OCI-LY3 (cell line): ENCODE data around the gene GSS.

Experiments
- H2AFZ ChIP-seq: fragments of 200-600, 300-600 bp; shearing (Covaris generic); 2 replicates; pipeline ENCODE4 v1.6.0; 2014; ENCODE audit warnings: antibody characterized with exemption, low read depth, low read length
- H3K27ac ChIP-seq: fragments of 200-600, 300-600 bp; sonication (generic); 2 replicates; pipeline ENCODE4 v1.5.1; 2014; ENCODE audit warnings: mild to moderate bottlenecking, low read length, moderate library complexity, mixed read lengths
- H3K27me3 ChIP-seq: fragments of 200-600, 300-600 bp; sonication (generic); 2 replicates; pipeline ENCODE4 v1.6.1; 2014; ENCODE audit warnings: low read depth, low read length, mixed read lengths
- H3K36me3 ChIP-seq: fragments of 200-600, 300-600 bp; sonication (generic); replicated peaks from 2 replicates; pipeline ENCODE3; 2014; ENCODE audit warnings: low read depth, low read length, mixed read lengths
- H3K4me1 ChIP-seq: fragments of 300-600, 200-600 bp; sonication (generic); 2 replicates; pipeline ENCODE4 v1.6.1; 2014; ENCODE audit warnings: low read length, mixed read lengths
- H3K4me2 ChIP-seq: fragments of 200-600, 300-600 bp; sonication (generic); 2 replicates; pipeline ENCODE4 v1.6.1; 2014; ENCODE audit warnings: low read length, mixed read lengths
- H3K4me3 ChIP-seq: fragments of 300-600, 200-600 bp; sonication (generic); 2 replicates; pipeline ENCODE4 v1.5.1; 2014; ENCODE audit warnings: antibody characterized with exemption, mild to moderate bottlenecking, low read length, moderate library complexity
- H3K79me2 ChIP-seq: fragments of 300-600, 200-600 bp; shearing (Covaris generic); 2 replicates; pipeline ENCODE4 v1.6.1; 2014; ENCODE audit warnings: mild to moderate bottlenecking, low read length, mixed read lengths
- H3K9ac ChIP-seq: fragments of 300-600, 200-600 bp; shearing (Covaris generic); 2 replicates; pipeline ENCODE4 v1.6.0; 2014; ENCODE audit warnings: mild to moderate bottlenecking, low read length, moderate library complexity
- H3K9me3 ChIP-seq: fragments of 200-600, 300-600 bp; shearing (Covaris generic); 2 replicates; pipeline ENCODE4 v1.6.1; 2014; ENCODE audit warnings: low read length, mixed read lengths; ENCODE audit not compliant: insufficient read depth
- H4K20me1 ChIP-seq: fragments of 200-600, 300-600 bp; sonication (generic); 2 replicates; pipeline ENCODE4 v1.6.1; 2016; ENCODE audit warnings: low read length, mixed read lengths; ENCODE audit not compliant: insufficient read depth
- CTCF ChIP-seq: fragments of 200-600, 300-600 bp; sonication (generic); IDR thresholded peaks from 2 replicates; pipeline ENCODE4 v1.5.1; 2014; ENCODE audit warnings: antibody characterized with exemption, low read length, low read depth
- EZH2phosphoT487 ChIP-seq: fragments of 200-600 bp; shearing (Covaris generic); IDR thresholded peaks from 2 replicates; pipeline ENCODE4 v1.6.1; 2018; ENCODE audit warnings: antibody characterized with exemption, mixed run types, low read depth

Gene GSS

GRCh38 chr20:34952671-34953070 lies 2.9 kb downstream of the GSS start:
- Histone ChIP-seq H3K9ac (no peak overlapping the region), H3K36me3 (peaks cover 6% of the 10 kb centered on the region), H3K4me2 (no peak overlapping the region), H3K9me3 (no peaks in the 10 kb centered on the region), H3K4me3 (no peak overlapping the region), H3K27me3 (no peaks in the 10 kb centered on the region), H4K20me1 (no peaks in the 10 kb centered on the region), H3K4me1 (peaks cover 10% of the 10 kb centered on the region), H3K79me2 (peaks cover 7% of the 10 kb centered on the region), H3K27ac (no peak overlapping the region), H2AFZ (no peak overlapping the region)
- TF ChIP-seq EZH2phosphoT487, result no peak
- no peak for TF ChIP-seq CTCF

- H3K4me2 ChIP-seq, result no peak overlapping the region
Observed at GRCh38 chr20:34951652-34952051, 4.0 kb downstream of the GSS start.

GRCh38 chr20:34951252-34951651 lies 4.4 kb downstream of the GSS start:
- H3K79me2 ChIP-seq, result peaks cover 7% of the 10 kb centered on the region
- no peak overlapping the region for H3K27ac ChIP-seq
- H3K4me3 ChIP-seq, result no peak overlapping the region
- H3K4me1 ChIP-seq, result peaks cover 8% of the 10 kb centered on the region
- no peaks in the 10 kb centered on the region for H4K20me1 ChIP-seq
- H3K9ac ChIP-seq, result no peak overlapping the region
- no peaks in the 10 kb centered on the region for H3K27me3 ChIP-seq
- H2AFZ ChIP-seq, result no peak overlapping the region
- H3K36me3 ChIP-seq, result peaks cover 10% of the 10 kb centered on the region
- no peak overlapping the region for H3K4me2 ChIP-seq
- TF ChIP-seq EZH2phosphoT487 (no peak), CTCF (no peak)
- no peaks in the 10 kb centered on the region for H3K9me3 ChIP-seq

More at GRCh38 chr20:34951652-34952051, 4.0 kb downstream of the GSS start:
- peaks cover 10% of the 10 kb centered on the region for H3K4me1 ChIP-seq
- H3K27ac ChIP-seq, result no peak overlapping the region
- no peak for TF ChIP-seq EZH2phosphoT487
- no peak for TF ChIP-seq CTCF
- H3K36me3 ChIP-seq, result peaks cover 6% of the 10 kb centered on the region
- no peak overlapping the region for H2AFZ ChIP-seq
- H3K9ac ChIP-seq, result no peak overlapping the region
- H3K79me2 ChIP-seq, result peaks cover 7% of the 10 kb centered on the region
- no peaks in the 10 kb centered on the region for H3K27me3 ChIP-seq
- no peak overlapping the region for H3K4me3 ChIP-seq
- H4K20me1 ChIP-seq, result no peaks in the 10 kb centered on the region
- no peaks in the 10 kb centered on the region for H3K9me3 ChIP-seq

- H3K27me3 ChIP-seq, result no peaks in the 10 kb centered on the region
- no peak for TF ChIP-seq EZH2phosphoT487
- no peak for TF ChIP-seq CTCF
- H3K4me3 ChIP-seq, result no peak overlapping the region
- H3K27ac ChIP-seq, result no peak overlapping the region
- no peaks in the 10 kb centered on the region for H3K79me2 ChIP-seq
- H3K9me3 ChIP-seq, result no peaks in the 10 kb centered on the region
- H3K36me3 ChIP-seq, result peaks cover 14% of the 10 kb centered on the region
- H3K4me1 ChIP-seq, result no peaks in the 10 kb centered on the region
- H4K20me1 ChIP-seq, result no peaks in the 10 kb centered on the region
- H2AFZ ChIP-seq, result no peak overlapping the region
- H3K4me2 ChIP-seq, result no peak overlapping the region
- H3K9ac ChIP-seq, result no peak overlapping the region
Observed at GRCh38 chr20:34949120-34949519, 6.5 kb downstream of the GSS start.
